KOPT-K1 (cell line): ENCODE results near the gene ZHX3.

ENCODE experiments used
- H3K27ac ChIP-seq: fragments of 200-600 bp; sonication (generic); 2 replicates; pipeline ENCODE4 v1.5.1; 2016; ENCODE audit warnings: antibody characterized with exemption, mild to moderate bottlenecking, low read depth, low read length; ENCODE audit not compliant: poor library complexity, severe bottlenecking
- H3K36me3 ChIP-seq: fragments of 200-600 bp; sonication (generic); 2 replicates; pipeline ENCODE4 v1.5.1; 2017; ENCODE audit warnings: antibody characterized with exemption, mild to moderate bottlenecking, low read length, moderate library complexity; ENCODE audit not compliant: insufficient read depth
- H3K9me3 ChIP-seq: fragments of 200-600 bp; sonication (generic); 2 replicates; pipeline ENCODE4 v1.5.1; 2017; ENCODE audit warnings: antibody characterized with exemption, low read length, mild to moderate bottlenecking; ENCODE audit not compliant: insufficient read depth, poor library complexity, severe bottlenecking

Gene ZHX3

GRCh38 chr20:41268917-41269652 is 48.4 kb downstream of the ZHX3 start:
- Histone ChIP-seq H3K9me3 (no peaks in the 10 kb centered on the region), H3K36me3 (no peaks in the 10 kb centered on the region), H3K27ac (no peak overlapping the region)

GRCh38 chr20:41268402-41268801 is 49.1 kb downstream of the ZHX3 start:
- no peak overlapping the region for H3K27ac ChIP-seq
- H3K9me3 ChIP-seq: no peaks in the 10 kb centered on the region
- H3K36me3 ChIP-seq: no peaks in the 10 kb centered on the region

GRCh38 chr20:41265938-41266337 is 51.6 kb downstream of the ZHX3 start:
- Histone ChIP-seq H3K9me3 (no peaks in the 10 kb centered on the region), H3K36me3 (no peaks in the 10 kb centered on the region), H3K27ac (no peak overlapping the region)

- H3K9me3 ChIP-seq: no peaks in the 10 kb centered on the region
- H3K27ac ChIP-seq: no peak overlapping the region
- H3K36me3 ChIP-seq: no peaks in the 10 kb centered on the region
These were observed 52.7 kb downstream of the ZHX3 start for GRCh38 chr20:41264819-41265218.

- Histone ChIP-seq H3K36me3 (no peaks in the 10 kb centered on the region), H3K27ac (no peak overlapping the region), H3K9me3 (no peaks in the 10 kb centered on the region)
These were observed 55.5 kb downstream of the ZHX3 start for GRCh38 chr20:41261790-41262717.

- H3K36me3 ChIP-seq: no peaks in the 10 kb centered on the region
- no peak overlapping the region for H3K27ac ChIP-seq
These were observed 56.3 kb downstream of the ZHX3 start for GRCh38 chr20:41261260-41261659.

GRCh38 chr20:41260734-41261220 is 56.8 kb downstream of the ZHX3 start:
- Histone ChIP-seq H3K9me3 (no peaks in the 10 kb centered on the region), H3K36me3 (no peaks in the 10 kb centered on the region), H3K27ac (no peak overlapping the region)

More at GRCh38 chr20:41261260-41261659, 56.3 kb downstream of the ZHX3 start:
- H3K9me3 ChIP-seq: no peaks in the 10 kb centered on the region

- Histone ChIP-seq H3K36me3 (no peaks in the 10 kb centered on the region), H3K27ac (no peak overlapping the region)
These were observed 58.2 kb downstream of the ZHX3 start for GRCh38 chr20:41259309-41259708.

GRCh38 chr20:41258474-41258873 is 59.1 kb downstream of the ZHX3 start:
- no peaks in the 10 kb centered on the region for H3K9me3 ChIP-seq
- no peak overlapping the region for H3K27ac ChIP-seq
- H3K36me3 ChIP-seq: no peaks in the 10 kb centered on the region

More at GRCh38 chr20:41259309-41259708, 58.2 kb downstream of the ZHX3 start:
- no peaks in the 10 kb centered on the region for H3K9me3 ChIP-seq

- Histone ChIP-seq H3K27ac (no peak overlapping the region), H3K36me3 (no peaks in the 10 kb centered on the region), H3K9me3 (no peaks in the 10 kb centered on the region)
These were observed 61.0 kb downstream of the ZHX3 start for GRCh38 chr20:41256516-41256915.

GRCh38 chr20:41255655-41256054 is 61.9 kb downstream of the ZHX3 start:
- Histone ChIP-seq H3K27ac (no peak overlapping the region), H3K9me3 (no peaks in the 10 kb centered on the region)

GRCh38 chr20:41249411-41250281 is 67.9 kb downstream of the ZHX3 start:
- Histone ChIP-seq H3K36me3 (no peaks in the 10 kb centered on the region), H3K9me3 (no peaks in the 10 kb centered on the region), H3K27ac (no peak overlapping the region)

More at GRCh38 chr20:41255655-41256054, 61.9 kb downstream of the ZHX3 start:
- H3K36me3 ChIP-seq: no peaks in the 10 kb centered on the region

- H3K9me3 ChIP-seq: no peaks in the 10 kb centered on the region
- H3K27ac ChIP-seq: no peak overlapping the region
- no peaks in the 10 kb centered on the region for H3K36me3 ChIP-seq
These were observed 69.0 kb downstream of the ZHX3 start for GRCh38 chr20:41248368-41249024.
